ENCODE results near the gene TDRD12. TPM values are rescaled to one million over a fixed set of nuclear protein-coding genes. Genes with fewer than 3 reads are reported as not detected.

TDRD12 gene
- total and polyA plus RNA-seq, 4 donors, result under 0.01 to 0.23 (median 0.02) TPM; not detected in 1

- no peak for TF ChIP-seq MAX (IDR thresholded peaks at IDR 0.05)
- TF ChIP-seq TAF1 (conservative IDR thresholded peaks at IDR 0.05), result no peak
- TF ChIP-seq SP1 (IDR thresholded peaks at IDR 0.05), result no peak
- no peak for TF ChIP-seq ATF3 (IDR thresholded peaks at IDR 0.05)
Measured at GRCh38 chr19:32862741-32863140, 143.2 kb downstream of the TDRD12 start (continued).

GRCh38 chr19:32863301-32863700 lies 143.7 kb downstream of the TDRD12 start:
- TF ChIP-seq EGR1 (IDR thresholded peaks at IDR 0.05; ENCODE audit: low read depth in 2 of 2) (no peak), RXRA (IDR thresholded peaks at IDR 0.05) (no peak), YY1 (IDR thresholded peaks at IDR 0.05) (no peak), HNF4A (conservative IDR thresholded peaks at IDR 0.05) (no peak), ZBTB33 (IDR thresholded peaks at IDR 0.05) (no peak), CTCF (IDR thresholded peaks at IDR 0.05; ENCODE audit: low read depth, low read length, missing input control) (no peak), JUND (IDR thresholded peaks at IDR 0.05) (no peak), GABPA (IDR thresholded peaks at IDR 0.05 in 1 of 2, conservative IDR thresholded peaks at IDR 0.05 in 1 of 2) (no peak), FOXA1 (IDR thresholded peaks at IDR 0.05) (no peak), ATF3 (IDR thresholded peaks at IDR 0.05) (no peak), FOXA2 (IDR thresholded peaks at IDR 0.05) (no peak), MAX (IDR thresholded peaks at IDR 0.05) (no peak), TAF1 (conservative IDR thresholded peaks at IDR 0.05) (no peak)
- Histone ChIP-seq H3K9me3 (ENCODE audit: control insufficient read depth in 4 of 4, low read length in 3 of 4) (no peaks in the 10 kb centered on the region), H3K4me3 (ENCODE audit: low read depth in 1 of 3, low read length in 3 of 3) (no peak overlapping the region), H3K4me1 (ENCODE audit: control insufficient read depth in 4 of 4, insufficient read depth in 4 of 4, low read length in 3 of 4) (peaks cover 0 to 4% (median under 1%) of the 10 kb centered on the region in 4 donors), H3K36me3 (ENCODE audit: control insufficient read depth in 4 of 4, insufficient read depth in 3 of 4, low read depth in 1 of 4, low read length in 3 of 4) (peaks cover 7 to 29% (median 17%) of the 10 kb centered on the region in 4 donors), H3K9ac (ENCODE audit: low read depth in 1 of 2, low read length in 2 of 2) (no peak overlapping the region), H3K27me3 (ENCODE audit: control insufficient read depth in 4 of 4, insufficient read depth in 4 of 4, low read length in 3 of 4) (no peaks in the 10 kb centered on the region), H3K27ac (ENCODE audit: low read depth in 1 of 2, low read length in 2 of 2) (no peak overlapping the region)
- DNase-seq (ENCODE audit: low spot score), result no peak
- WGBS, result 97% methylated on average over 8 of the region's 8 CpGs

- no peak for DNase-seq (ENCODE audit: low spot score)
- Histone ChIP-seq H3K4me1 (ENCODE audit: control insufficient read depth in 4 of 4, insufficient read depth in 4 of 4, low read length in 3 of 4) (peaks cover 0 to 8% (median 1%) of the 10 kb centered on the region in 4 donors), H3K4me3 (ENCODE audit: low read depth in 1 of 3, low read length in 3 of 3) (no peak overlapping the region), H3K27ac (ENCODE audit: low read depth in 1 of 2, low read length in 2 of 2) (no peak overlapping the region), H3K9me3 (ENCODE audit: control insufficient read depth in 4 of 4, low read length in 3 of 4) (no peaks in the 10 kb centered on the region), H3K9ac (ENCODE audit: low read depth in 1 of 2, low read length in 2 of 2) (no peak overlapping the region), H3K36me3 (ENCODE audit: control insufficient read depth in 4 of 4, insufficient read depth in 3 of 4, low read depth in 1 of 4, low read length in 3 of 4) (peaks cover 7 to 27% (median 17%) of the 10 kb centered on the region in 4 donors), H3K27me3 (ENCODE audit: control insufficient read depth in 4 of 4, insufficient read depth in 4 of 4, low read length in 3 of 4) (no peaks in the 10 kb centered on the region)
- 91% methylated on average over 13 of the region's 13 CpGs for WGBS
- TF ChIP-seq MAX (IDR thresholded peaks at IDR 0.05), result no peak
- TF ChIP-seq ZBTB33 (IDR thresholded peaks at IDR 0.05), result no peak
- no peak for TF ChIP-seq JUND (IDR thresholded peaks at IDR 0.05)
- no peak for TF ChIP-seq HNF4A (conservative IDR thresholded peaks at IDR 0.05)
- no peak for TF ChIP-seq GABPA (IDR thresholded peaks at IDR 0.05 in 1 of 2, conservative IDR thresholded peaks at IDR 0.05 in 1 of 2)
- no peak for TF ChIP-seq TAF1 (conservative IDR thresholded peaks at IDR 0.05)
- no peak for TF ChIP-seq FOXA1 (IDR thresholded peaks at IDR 0.05)
- no peak for TF ChIP-seq RXRA (IDR thresholded peaks at IDR 0.05)
- TF ChIP-seq YY1 (IDR thresholded peaks at IDR 0.05), result no peak
- TF ChIP-seq EGR1 (IDR thresholded peaks at IDR 0.05; ENCODE audit: low read depth in 2 of 2), result no peak
- TF ChIP-seq HNF4G (IDR thresholded peaks at IDR 0.05), result no peak
- TF ChIP-seq REST (IDR thresholded peaks at IDR 0.05), result no peak
- no peak for TF ChIP-seq ATF3 (IDR thresholded peaks at IDR 0.05)
- no peak for TF ChIP-seq RAD21 (IDR thresholded peaks at IDR 0.05)
- TF ChIP-seq FOXA2 (IDR thresholded peaks at IDR 0.05), result no peak
Measured at GRCh38 chr19:32863841-32864240, 144.3 kb downstream of the TDRD12 start.

All from liver (tissue), 9 donors.